ENCODE measurements around the gene GMEB2.

Gene GMEB2

GRCh38 chr20:63547725-63548480, 79.0 kb downstream of the GMEB2 start, which contains the start of gene SRMS:
Gene SRMS (minus strand): TSS chr20:63547749. CDS start chr20:63547463, 286 bp downstream.
- no peaks in the 10 kb centered on the region for H3K9me3 ChIP-seq (ENCODE audit: control insufficient read depth, low read length)
- no peak within 1 kb of the TSS for H3K4me3 ChIP-seq (ENCODE audit: low read length)
- peaks cover 8% of the 10 kb centered on the region for H3K4me1 ChIP-seq (ENCODE audit: control insufficient read depth, insufficient read depth, low read length)
- H3K27me3 ChIP-seq (replicated peaks; ENCODE audit: control insufficient read depth, insufficient read depth, low read length) = peaks cover 24% of the 10 kb centered on the region
- H3K36me3 ChIP-seq (ENCODE audit: control insufficient read depth, insufficient read depth, low read length, severe bottlenecking) = no peaks in the 10 kb centered on the region
- no peak within 1 kb of the TSS for H3K9ac ChIP-seq (ENCODE audit: low read length)
- no peak for DNase-seq (ENCODE audit: low read depth)

DNA sequence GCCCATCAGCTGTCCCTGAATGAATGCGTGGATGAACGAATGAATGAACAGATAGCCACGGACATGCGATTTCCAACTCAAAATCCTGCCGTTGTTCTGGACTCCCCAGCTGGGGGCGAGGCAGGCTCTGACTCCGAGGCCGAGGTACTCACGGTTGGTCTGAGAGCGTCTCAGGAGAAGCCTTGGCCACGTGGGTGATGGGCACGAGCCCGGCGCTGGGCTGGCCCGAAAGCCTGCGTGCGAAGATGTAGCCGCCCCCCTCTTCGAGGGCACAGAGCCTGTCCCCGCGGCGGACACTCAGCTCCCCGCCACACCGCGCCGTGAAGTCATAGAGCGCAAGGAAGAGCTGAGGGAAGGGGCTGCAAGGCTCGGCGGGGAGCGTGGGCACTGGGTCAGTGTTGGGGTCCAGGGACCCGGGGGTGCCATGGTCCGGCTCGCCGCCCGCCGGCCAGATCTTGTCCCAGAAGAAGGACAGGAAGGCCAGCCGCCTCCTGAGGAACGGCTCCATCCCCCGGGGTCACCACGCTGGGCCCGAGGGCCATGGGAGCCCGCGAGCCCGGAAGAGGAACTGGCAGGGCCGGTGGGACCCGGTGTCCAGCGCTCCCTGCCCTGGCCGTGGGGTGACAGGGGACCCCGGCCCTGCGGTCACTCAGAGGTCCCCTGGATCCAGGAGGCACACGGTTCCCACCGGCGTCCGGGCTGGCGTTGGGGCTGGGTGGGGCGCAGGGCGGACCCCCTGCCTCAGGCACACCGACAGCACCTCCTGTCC, 79.8 kb downstream of the GMEB2 start:
- H3K4me1 ChIP-seq (ENCODE audit: control insufficient read depth, insufficient read depth, low read length) = peaks cover 8% of the 10 kb centered on the region
- no peak overlapping the region for H3K4me3 ChIP-seq (ENCODE audit: low read length)
- H3K9ac ChIP-seq (ENCODE audit: low read length) = no peak overlapping the region
- no peaks in the 10 kb centered on the region for H3K9me3 ChIP-seq (ENCODE audit: control insufficient read depth, low read length)
- no peak for DNase-seq (ENCODE audit: low read depth)
- H3K36me3 ChIP-seq (ENCODE audit: control insufficient read depth, insufficient read depth, low read length, severe bottlenecking) = no peaks in the 10 kb centered on the region
- H3K27me3 ChIP-seq (replicated peaks; ENCODE audit: control insufficient read depth, insufficient read depth, low read length) = peaks cover 24% of the 10 kb centered on the region

GRCh38 chr20:63546256-63546955, 80.5 kb downstream of the GMEB2 start:
- Histone ChIP-seq H3K4me1 (ENCODE audit: control insufficient read depth, insufficient read depth, low read length) (peaks cover 8% of the 10 kb centered on the region), H3K9ac (ENCODE audit: low read length) (no peak overlapping the region), H3K9me3 (ENCODE audit: control insufficient read depth, low read length) (no peaks in the 10 kb centered on the region), H3K27me3 (replicated peaks; ENCODE audit: control insufficient read depth, insufficient read depth, low read length) (peaks cover 26% of the 10 kb centered on the region), H3K36me3 (ENCODE audit: control insufficient read depth, insufficient read depth, low read length, severe bottlenecking) (no peaks in the 10 kb centered on the region), H3K4me3 (ENCODE audit: low read length) (no peak overlapping the region)
- DNase-seq (ENCODE audit: low read depth) = no peak

DNA sequence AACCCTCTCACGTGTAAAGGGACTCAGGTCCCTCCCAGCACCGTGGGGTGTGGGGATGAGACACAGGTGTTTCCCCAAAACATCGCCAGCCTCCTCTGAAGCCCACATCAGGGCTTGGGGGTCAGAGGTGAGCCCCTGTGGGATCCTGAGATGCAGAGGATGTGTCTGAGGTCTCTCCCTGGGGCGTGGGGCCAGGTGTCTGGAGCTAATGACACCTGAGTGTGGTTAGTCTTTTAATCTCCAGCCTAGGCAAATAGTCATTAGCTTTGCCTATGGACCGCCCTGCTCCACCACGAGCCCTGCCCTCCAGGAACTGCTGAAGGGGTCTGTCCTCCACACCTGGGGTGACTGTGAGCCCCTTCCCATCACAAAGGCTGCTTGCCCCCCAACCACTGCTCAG, 81.1 kb downstream of the GMEB2 start:
- H3K27me3 ChIP-seq (replicated peaks; ENCODE audit: control insufficient read depth, insufficient read depth, low read length) = peaks cover 26% of the 10 kb centered on the region
- H3K4me3 ChIP-seq (ENCODE audit: low read length) = no peak overlapping the region

GRCh38 chr20:63544958-63545516, 81.9 kb downstream of the GMEB2 start:
- no peak for DNase-seq (ENCODE audit: low read depth)

More for the DNA sequence above, 81.1 kb downstream of the GMEB2 start:
- DNase-seq (ENCODE audit: low read depth) = no peak
- no peak overlapping the region for H3K9ac ChIP-seq (ENCODE audit: low read length)
- no peaks in the 10 kb centered on the region for H3K9me3 ChIP-seq (ENCODE audit: control insufficient read depth, low read length)
- H3K36me3 ChIP-seq (ENCODE audit: control insufficient read depth, insufficient read depth, low read length, severe bottlenecking) = no peaks in the 10 kb centered on the region
- H3K4me1 ChIP-seq (ENCODE audit: control insufficient read depth, insufficient read depth, low read length) = peaks cover 3% of the 10 kb centered on the region

GRCh38 chr20:63544241-63544957, 82.5 kb downstream of the GMEB2 start:
- no peaks in the 10 kb centered on the region for H3K4me1 ChIP-seq (ENCODE audit: control insufficient read depth, insufficient read depth, low read length)
- H3K9ac ChIP-seq (ENCODE audit: low read length) = no peak overlapping the region
- H3K4me3 ChIP-seq (ENCODE audit: low read length) = no peak overlapping the region
- DNase-seq (ENCODE audit: low read depth) = no peak
- H3K27me3 ChIP-seq (replicated peaks; ENCODE audit: control insufficient read depth, insufficient read depth, low read length) = peaks cover 30% of the 10 kb centered on the region
- no peaks in the 10 kb centered on the region for H3K36me3 ChIP-seq (ENCODE audit: control insufficient read depth, insufficient read depth, low read length, severe bottlenecking)
- H3K9me3 ChIP-seq (ENCODE audit: control insufficient read depth, low read length) = no peaks in the 10 kb centered on the region

More at GRCh38 chr20:63544958-63545516, 81.9 kb downstream of the GMEB2 start:
- Histone ChIP-seq H3K9ac (ENCODE audit: low read length) (no peak overlapping the region), H3K27me3 (replicated peaks; ENCODE audit: control insufficient read depth, insufficient read depth, low read length) (peaks cover 26% of the 10 kb centered on the region), H3K9me3 (ENCODE audit: control insufficient read depth, low read length) (no peaks in the 10 kb centered on the region), H3K4me3 (ENCODE audit: low read length) (no peak overlapping the region), H3K36me3 (ENCODE audit: control insufficient read depth, insufficient read depth, low read length, severe bottlenecking) (no peaks in the 10 kb centered on the region), H3K4me1 (ENCODE audit: control insufficient read depth, insufficient read depth, low read length) (no peaks in the 10 kb centered on the region)

- peaks cover 29% of the 10 kb centered on the region for H3K27me3 ChIP-seq (replicated peaks; ENCODE audit: control insufficient read depth, insufficient read depth, low read length)
- no peaks in the 10 kb centered on the region for H3K4me1 ChIP-seq (ENCODE audit: control insufficient read depth, insufficient read depth, low read length)
- H3K9ac ChIP-seq (ENCODE audit: low read length) = no peak overlapping the region
- no peaks in the 10 kb centered on the region for H3K9me3 ChIP-seq (ENCODE audit: control insufficient read depth, low read length)
- H3K36me3 ChIP-seq (ENCODE audit: control insufficient read depth, insufficient read depth, low read length, severe bottlenecking) = no peaks in the 10 kb centered on the region
- DNase-seq (ENCODE audit: low read depth) = no peak
- H3K4me3 ChIP-seq (ENCODE audit: low read length) = no peak overlapping the region
These were observed 83.2 kb downstream of the GMEB2 start for GRCh38 chr20:63543733-63544132.

- Histone ChIP-seq H3K4me1 (ENCODE audit: control insufficient read depth, insufficient read depth, low read length) (no peaks in the 10 kb centered on the region), H3K4me3 (ENCODE audit: low read length) (no peak overlapping the region), H3K9me3 (ENCODE audit: control insufficient read depth, low read length) (no peaks in the 10 kb centered on the region), H3K9ac (ENCODE audit: low read length) (no peak overlapping the region), H3K27me3 (replicated peaks; ENCODE audit: control insufficient read depth, insufficient read depth, low read length) (peaks cover 26% of the 10 kb centered on the region), H3K36me3 (ENCODE audit: control insufficient read depth, insufficient read depth, low read length, severe bottlenecking) (no peaks in the 10 kb centered on the region)
- DNase-seq (ENCODE audit: low read depth) = no peak
These were observed 83.8 kb downstream of the GMEB2 start for GRCh38 chr20:63543131-63543530.

- Histone ChIP-seq H3K27me3 (replicated peaks; ENCODE audit: control insufficient read depth, insufficient read depth, low read length) (peaks cover 26% of the 10 kb centered on the region), H3K9me3 (ENCODE audit: control insufficient read depth, low read length) (no peaks in the 10 kb centered on the region), H3K4me3 (ENCODE audit: low read length) (no peak overlapping the region), H3K9ac (ENCODE audit: low read length) (no peak overlapping the region), H3K4me1 (ENCODE audit: control insufficient read depth, insufficient read depth, low read length) (no peaks in the 10 kb centered on the region), H3K36me3 (ENCODE audit: control insufficient read depth, insufficient read depth, low read length, severe bottlenecking) (no peaks in the 10 kb centered on the region)
- no peak for DNase-seq (ENCODE audit: low read depth)
These were observed 84.2 kb downstream of the GMEB2 start for GRCh38 chr20:63542696-63543095.

DNA sequence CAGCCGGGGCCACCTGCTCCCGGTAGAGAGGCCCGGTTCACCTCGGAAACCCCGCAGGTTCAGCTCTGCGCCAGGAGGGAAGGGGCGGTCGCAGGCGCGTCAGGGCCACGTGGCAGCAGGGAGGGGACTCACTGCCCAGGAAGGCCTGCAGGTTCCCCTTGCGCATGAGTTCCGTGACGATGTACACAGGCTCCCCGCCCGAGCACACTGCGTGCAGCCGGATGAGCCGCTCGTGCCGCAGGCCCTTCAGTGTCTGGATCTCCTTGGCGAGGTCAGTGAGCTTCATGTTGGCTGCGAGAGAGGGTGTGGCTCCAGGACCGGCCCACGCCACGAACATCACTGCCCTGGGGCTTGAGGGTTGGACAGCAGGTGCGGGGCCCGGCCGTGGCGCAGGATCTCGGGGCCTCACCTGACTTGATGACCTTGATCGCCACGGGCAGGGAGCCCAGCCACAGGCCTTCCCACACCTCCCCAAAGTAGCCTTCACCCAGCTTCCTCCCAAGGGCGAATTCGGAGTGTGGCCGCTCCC, 84.8 kb downstream of the GMEB2 start:
- Histone ChIP-seq H3K9me3 (ENCODE audit: control insufficient read depth, low read length) (no peaks in the 10 kb centered on the region), H3K27me3 (replicated peaks; ENCODE audit: control insufficient read depth, insufficient read depth, low read length) (peaks cover 25% of the 10 kb centered on the region), H3K9ac (ENCODE audit: low read length) (no peak overlapping the region), H3K4me1 (ENCODE audit: control insufficient read depth, insufficient read depth, low read length) (peaks cover 5% of the 10 kb centered on the region), H3K4me3 (ENCODE audit: low read length) (no peak overlapping the region), H3K36me3 (ENCODE audit: control insufficient read depth, insufficient read depth, low read length, severe bottlenecking) (no peaks in the 10 kb centered on the region)
- no peak for DNase-seq (ENCODE audit: low read depth)

Data from adipocyte (in vitro differentiated cells).